ENCODE data around the gene CD200R1.
A peak's percentile ranks its signal among the peaks of the same experiment; 100 is the strongest.

The CD200R1 gene

GRCh38 chr3:112980080-112980479 is 5.2 kb upstream of the CD200R1 start:
- Histone ChIP-seq H3K36me3 (ENCODE audit: control insufficient read depth, insufficient read depth, low read length) (no peaks in the 10 kb centered on the region), H2BK120ac (ENCODE audit: low read depth, low read length) (no peak overlapping the region), H3K9ac (ENCODE audit: low read length) (no peak overlapping the region), H2BK5ac (ENCODE audit: low read length) (no peak overlapping the region), H3K4me3 (ENCODE audit: low read length) (no peak overlapping the region), H3K4me2 (ENCODE audit: low read length) (no peak overlapping the region), H3K56ac (ENCODE audit: low read length) (no peak overlapping the region), H3K23ac (ENCODE audit: low read length) (no peak overlapping the region), H3K4me1 (ENCODE audit: control insufficient read depth, low read depth, low read length) (no peaks in the 10 kb centered on the region), H4K5ac (ENCODE audit: low read length) (no peak overlapping the region), H3K27me3 (ENCODE audit: insufficient read depth, low read length, poor library complexity) (no peaks in the 10 kb centered on the region), H3K18ac (ENCODE audit: low read length) (no peak overlapping the region), H3K4ac (ENCODE audit: low read depth, low read length) (no peak overlapping the region), H2BK15ac (replicated peaks; ENCODE audit: low read depth) (no peak overlapping the region), H3K27ac (ENCODE audit: low read depth, low read length) (no peak overlapping the region), H2AK5ac (ENCODE audit: low read length) (no peak overlapping the region), H3K79me2 (ENCODE audit: control insufficient read depth, insufficient read depth, low read length) (no peaks in the 10 kb centered on the region), H4K8ac (ENCODE audit: low read depth, low read length) (no peak overlapping the region), H3K79me1 (ENCODE audit: low read length) (no peaks in the 10 kb centered on the region)
- no peak for DNase-seq
- WGBS (ENCODE audit: extremely low coverage, insufficient coverage, low lambda C conversion rate), result no CpG with 5 or more reads among the region's 1 CpG

- H3K4ac ChIP-seq (ENCODE audit: low read depth, low read length), result no peak overlapping the region
- no peak overlapping the region for H2BK120ac ChIP-seq (ENCODE audit: low read depth, low read length)
- no CpG with 5 or more reads among the region's 1 CpG for WGBS (ENCODE audit: extremely low coverage, insufficient coverage, low lambda C conversion rate)
- H3K79me1 ChIP-seq (ENCODE audit: low read length), result no peaks in the 10 kb centered on the region
- no peak overlapping the region for H3K23ac ChIP-seq (ENCODE audit: low read length)
- no peak overlapping the region for H2AK5ac ChIP-seq (ENCODE audit: low read length)
- no peak overlapping the region for H4K5ac ChIP-seq (ENCODE audit: low read length)
- H3K36me3 ChIP-seq (ENCODE audit: control insufficient read depth, insufficient read depth, low read length), result no peaks in the 10 kb centered on the region
- H3K4me1 ChIP-seq (ENCODE audit: control insufficient read depth, low read depth, low read length), result no peaks in the 10 kb centered on the region
- peak; percentile 40 for DNase-seq
- H3K27ac ChIP-seq (ENCODE audit: low read depth, low read length), result no peak overlapping the region
- H2BK15ac ChIP-seq (replicated peaks; ENCODE audit: low read depth), result no peak overlapping the region
- H4K8ac ChIP-seq (ENCODE audit: low read depth, low read length), result no peak overlapping the region
- no peak overlapping the region for H3K4me2 ChIP-seq (ENCODE audit: low read length)
- H3K9ac ChIP-seq (ENCODE audit: low read length), result no peak overlapping the region
- no peak overlapping the region for H3K56ac ChIP-seq (ENCODE audit: low read length)
- no peaks in the 10 kb centered on the region for H3K79me2 ChIP-seq (ENCODE audit: control insufficient read depth, insufficient read depth, low read length)
- H3K27me3 ChIP-seq (ENCODE audit: insufficient read depth, low read length, poor library complexity), result no peaks in the 10 kb centered on the region
- no peak overlapping the region for H3K4me3 ChIP-seq (ENCODE audit: low read length)
- H3K18ac ChIP-seq (ENCODE audit: low read length), result no peak overlapping the region
- no peak overlapping the region for H2BK5ac ChIP-seq (ENCODE audit: low read length)
These were observed 4.4 kb upstream of the CD200R1 start for GRCh38 chr3:112979244-112979832.

DNA sequence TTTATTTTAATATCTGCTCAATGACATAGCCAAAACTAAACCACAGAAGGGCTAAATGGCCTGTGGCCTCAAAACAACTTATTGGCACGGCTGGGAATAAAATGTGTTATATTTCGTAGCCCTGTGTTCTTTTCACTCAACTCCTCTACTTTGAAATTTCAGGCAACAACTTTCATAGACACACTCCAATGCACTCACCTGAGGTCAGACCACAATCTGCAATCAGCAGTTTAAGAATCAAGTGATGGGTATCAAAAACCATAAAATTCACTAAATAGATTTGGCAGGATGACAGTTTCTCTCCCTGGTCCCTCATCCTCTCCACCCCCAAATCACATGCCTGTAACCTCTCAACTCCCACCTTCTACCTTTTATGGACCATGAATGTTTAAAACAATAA is 2.0 kb upstream of the CD200R1 start:
- no peak overlapping the region for H3K27ac ChIP-seq (ENCODE audit: low read depth, low read length)
- no peak overlapping the region for H4K8ac ChIP-seq (ENCODE audit: low read depth, low read length)
- no peak overlapping the region for H3K9ac ChIP-seq (ENCODE audit: low read length)
- DNase-seq, result no peak
- H2BK5ac ChIP-seq (ENCODE audit: low read length), result no peak overlapping the region
- H3K4me3 ChIP-seq (ENCODE audit: low read length), result no peak overlapping the region
- WGBS (ENCODE audit: extremely low coverage, insufficient coverage, low lambda C conversion rate), result no CpG with 5 or more reads among the region's 2 CpGs
- H3K79me1 ChIP-seq (ENCODE audit: low read length), result no peaks in the 10 kb centered on the region
- H2BK15ac ChIP-seq (replicated peaks; ENCODE audit: low read depth), result no peak overlapping the region
- H3K79me2 ChIP-seq (ENCODE audit: control insufficient read depth, insufficient read depth, low read length), result no peaks in the 10 kb centered on the region
- H3K4me1 ChIP-seq (ENCODE audit: control insufficient read depth, low read depth, low read length), result no peaks in the 10 kb centered on the region
- no peak overlapping the region for H3K4ac ChIP-seq (ENCODE audit: low read depth, low read length)
- H3K36me3 ChIP-seq (ENCODE audit: control insufficient read depth, insufficient read depth, low read length), result no peaks in the 10 kb centered on the region
- H3K18ac ChIP-seq (ENCODE audit: low read length), result no peak overlapping the region
- no peak overlapping the region for H3K4me2 ChIP-seq (ENCODE audit: low read length)
- no peaks in the 10 kb centered on the region for H3K27me3 ChIP-seq (ENCODE audit: insufficient read depth, low read length, poor library complexity)
- no peak overlapping the region for H2AK5ac ChIP-seq (ENCODE audit: low read length)
- H4K5ac ChIP-seq (ENCODE audit: low read length), result no peak overlapping the region
- H3K56ac ChIP-seq (ENCODE audit: low read length), result no peak overlapping the region
- H3K23ac ChIP-seq (ENCODE audit: low read length), result no peak overlapping the region
- H2BK120ac ChIP-seq (ENCODE audit: low read depth, low read length), result no peak overlapping the region

DNA sequence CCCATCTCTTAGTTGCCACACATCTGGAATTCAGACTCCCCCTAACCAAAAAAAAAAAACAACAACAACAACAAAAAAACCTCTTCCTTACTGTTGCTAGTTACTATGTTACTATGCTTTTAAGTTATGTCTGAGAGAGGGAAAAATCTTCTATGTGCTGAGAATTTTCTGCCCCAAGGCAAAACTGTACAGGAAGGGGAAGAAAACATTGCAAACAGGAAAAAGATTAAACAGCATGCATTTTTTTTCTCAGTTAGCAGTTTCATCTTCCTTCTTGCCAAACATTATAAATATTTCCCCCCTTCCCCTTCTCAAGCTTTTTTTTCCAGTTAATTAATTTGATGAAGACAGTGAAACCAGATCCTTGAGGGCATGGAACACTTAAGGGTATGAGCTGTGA is 1.1 kb upstream of the CD200R1 start:
- Histone ChIP-seq H3K27ac (ENCODE audit: low read depth, low read length) (no peak overlapping the region), H4K8ac (ENCODE audit: low read depth, low read length) (no peak overlapping the region), H4K5ac (ENCODE audit: low read length) (no peak overlapping the region), H3K18ac (ENCODE audit: low read length) (no peak overlapping the region), H2AK5ac (ENCODE audit: low read length) (no peak overlapping the region), H3K27me3 (ENCODE audit: insufficient read depth, low read length, poor library complexity) (no peaks in the 10 kb centered on the region), H2BK120ac (ENCODE audit: low read depth, low read length) (no peak overlapping the region), H3K4me1 (ENCODE audit: control insufficient read depth, low read depth, low read length) (no peaks in the 10 kb centered on the region), H3K79me1 (ENCODE audit: low read length) (no peaks in the 10 kb centered on the region), H3K36me3 (ENCODE audit: control insufficient read depth, insufficient read depth, low read length) (no peaks in the 10 kb centered on the region), H3K56ac (ENCODE audit: low read length) (no peak overlapping the region), H3K4me3 (ENCODE audit: low read length) (no peak overlapping the region), H3K4ac (ENCODE audit: low read depth, low read length) (no peak overlapping the region), H3K9ac (ENCODE audit: low read length) (no peak overlapping the region), H2BK5ac (ENCODE audit: low read length) (no peak overlapping the region), H3K4me2 (ENCODE audit: low read length) (no peak overlapping the region), H3K23ac (ENCODE audit: low read length) (no peak overlapping the region), H3K79me2 (ENCODE audit: control insufficient read depth, insufficient read depth, low read length) (no peaks in the 10 kb centered on the region), H2BK15ac (replicated peaks; ENCODE audit: low read depth) (no peak overlapping the region)
- DNase-seq, result no peak

GRCh38 chr3:112974178-112974517 is 755 bp downstream of the CD200R1 start:
- H3K23ac ChIP-seq (ENCODE audit: low read length), result no peak overlapping the region
- no peak overlapping the region for H3K4me3 ChIP-seq (ENCODE audit: low read length)
- H2BK120ac ChIP-seq (ENCODE audit: low read depth, low read length), result no peak overlapping the region
- H3K27me3 ChIP-seq (ENCODE audit: insufficient read depth, low read length, poor library complexity), result no peaks in the 10 kb centered on the region
- H3K79me2 ChIP-seq (ENCODE audit: control insufficient read depth, insufficient read depth, low read length), result no peaks in the 10 kb centered on the region
- no CpG with 5 or more reads among the region's 2 CpGs for WGBS (ENCODE audit: extremely low coverage, insufficient coverage, low lambda C conversion rate)
- H4K5ac ChIP-seq (ENCODE audit: low read length), result no peak overlapping the region
- H3K18ac ChIP-seq (ENCODE audit: low read length), result no peak overlapping the region
- no peak overlapping the region for H2BK15ac ChIP-seq (replicated peaks; ENCODE audit: low read depth)
- no peak for DNase-seq
- no peak overlapping the region for H3K4me2 ChIP-seq (ENCODE audit: low read length)
- H4K8ac ChIP-seq (ENCODE audit: low read depth, low read length), result no peak overlapping the region
- no peaks in the 10 kb centered on the region for H3K36me3 ChIP-seq (ENCODE audit: control insufficient read depth, insufficient read depth, low read length)
- no peak overlapping the region for H2BK5ac ChIP-seq (ENCODE audit: low read length)
- H3K4me1 ChIP-seq (ENCODE audit: control insufficient read depth, low read depth, low read length), result no peaks in the 10 kb centered on the region
- H2AK5ac ChIP-seq (ENCODE audit: low read length), result no peak overlapping the region
- H3K9ac ChIP-seq (ENCODE audit: low read length), result no peak overlapping the region
- no peaks in the 10 kb centered on the region for H3K79me1 ChIP-seq (ENCODE audit: low read length)
- H3K4ac ChIP-seq (ENCODE audit: low read depth, low read length), result no peak overlapping the region
- H3K56ac ChIP-seq (ENCODE audit: low read length), result no peak overlapping the region
- no peak overlapping the region for H3K27ac ChIP-seq (ENCODE audit: low read depth, low read length)

DNA sequence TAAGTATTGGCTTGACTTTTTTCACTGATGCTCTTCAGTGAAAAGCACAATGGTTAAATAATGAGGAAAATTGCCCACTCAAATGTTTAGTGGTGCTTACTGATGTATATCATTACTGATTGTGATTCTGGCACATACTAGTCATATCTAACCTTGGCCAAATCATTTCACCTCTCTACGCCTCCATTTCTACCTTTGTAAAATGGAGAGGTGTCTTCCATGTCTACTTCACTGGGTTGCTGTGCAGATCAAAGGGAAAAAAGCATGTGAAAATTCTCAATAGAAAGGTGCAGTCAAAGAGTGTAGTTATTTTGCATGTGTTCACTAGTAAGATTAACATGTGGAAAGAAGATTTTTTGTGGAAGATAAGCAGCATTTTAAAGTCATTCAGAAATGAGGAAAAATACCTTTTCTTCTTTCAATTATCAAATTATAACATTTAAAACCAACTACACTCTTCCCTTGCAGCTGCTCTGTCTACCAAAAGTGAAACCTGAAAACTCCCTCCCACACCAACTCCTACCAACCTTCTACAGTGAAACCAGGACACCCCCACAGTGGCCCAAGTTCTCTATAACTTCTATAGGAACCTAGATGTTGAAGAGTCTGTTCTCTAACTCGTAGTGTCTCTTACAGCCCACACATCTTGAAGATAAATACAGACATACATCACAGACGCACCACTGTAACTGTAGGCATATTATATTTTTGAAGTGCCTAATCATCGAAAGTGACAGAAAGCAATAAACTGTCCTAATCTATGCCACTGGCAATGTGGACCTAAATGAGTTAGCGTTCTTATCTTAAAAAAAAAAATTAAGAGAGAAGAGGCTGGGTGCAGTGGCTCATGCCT is 1.4 kb downstream of the CD200R1 start:
- Histone ChIP-seq H3K79me2 (ENCODE audit: control insufficient read depth, insufficient read depth, low read length) (no peaks in the 10 kb centered on the region), H3K4ac (ENCODE audit: low read depth, low read length) (no peak overlapping the region), H3K56ac (ENCODE audit: low read length) (no peak overlapping the region), H3K4me2 (ENCODE audit: low read length) (no peak overlapping the region), H2BK15ac (replicated peaks; ENCODE audit: low read depth) (no peak overlapping the region), H3K36me3 (ENCODE audit: control insufficient read depth, insufficient read depth, low read length) (no peaks in the 10 kb centered on the region), H3K9ac (ENCODE audit: low read length) (no peak overlapping the region), H4K8ac (ENCODE audit: low read depth, low read length) (no peak overlapping the region), H2AK5ac (ENCODE audit: low read length) (no peak overlapping the region), H3K27me3 (ENCODE audit: insufficient read depth, low read length, poor library complexity) (no peaks in the 10 kb centered on the region), H3K4me1 (ENCODE audit: control insufficient read depth, low read depth, low read length) (no peaks in the 10 kb centered on the region), H2BK120ac (ENCODE audit: low read depth, low read length) (no peak overlapping the region), H3K79me1 (ENCODE audit: low read length) (no peaks in the 10 kb centered on the region), H3K4me3 (ENCODE audit: low read length) (no peak overlapping the region), H2BK5ac (ENCODE audit: low read length) (no peak overlapping the region), H3K18ac (ENCODE audit: low read length) (no peak overlapping the region), H3K23ac (ENCODE audit: low read length) (no peak overlapping the region), H3K27ac (ENCODE audit: low read depth, low read length) (no peak overlapping the region), H4K5ac (ENCODE audit: low read length) (no peak overlapping the region)
- no peak for DNase-seq
- WGBS (ENCODE audit: extremely low coverage, insufficient coverage, low lambda C conversion rate), result no CpG with 5 or more reads among the region's 5 CpGs
